ENCODE measurements around the gene PPFIA1. TPM values are rescaled to one million over a fixed set of nuclear protein-coding genes. Genes with fewer than 3 reads are reported as not detected.

The PPFIA1 gene
- polyA plus RNA-seq, 1 experiment = 62.7 TPM

GRCh38 chr11:70419307-70420007 is 149.0 kb downstream of the PPFIA1 start:
- DNase-seq (ENCODE audit: low read depth) = no peak
- no peak overlapping the region for H3K4me3 ChIP-seq (ENCODE audit: low read depth, low read length)
- H3K27me3 ChIP-seq (ENCODE audit: control insufficient read depth, insufficient read depth, low read length) = no peaks in the 10 kb centered on the region
- peaks cover 52% of the 10 kb centered on the region for H3K36me3 ChIP-seq (ENCODE audit: control insufficient read depth, insufficient read depth, low read length)
- ChIA-PET CTCF (no interaction called here), POLR2A (no interaction called here)
- TF ChIP-seq CTCF (IDR thresholded peaks at IDR 0.05; ENCODE audit: insufficient read depth, low read depth, low read length) = no peak

GRCh38 chr11:70420008-70420464 is 149.5 kb downstream of the PPFIA1 start:
- Histone ChIP-seq H3K27me3 (ENCODE audit: control insufficient read depth, insufficient read depth, low read length) (no peaks in the 10 kb centered on the region), H3K36me3 (ENCODE audit: control insufficient read depth, insufficient read depth, low read length) (peaks cover 53% of the 10 kb centered on the region), H3K4me3 (ENCODE audit: low read depth, low read length) (no peak overlapping the region)
- DNase-seq (ENCODE audit: low read depth) = no peak
- no peak for TF ChIP-seq CTCF (IDR thresholded peaks at IDR 0.05; ENCODE audit: insufficient read depth, low read depth, low read length)
- CTCF ChIA-PET = no interaction called here
- POLR2A ChIA-PET = no interaction called here

- H3K27me3 ChIP-seq (ENCODE audit: control insufficient read depth, insufficient read depth, low read length) = no peaks in the 10 kb centered on the region
- no peak for DNase-seq (ENCODE audit: low read depth)
- peaks cover 57% of the 10 kb centered on the region for H3K36me3 ChIP-seq (ENCODE audit: control insufficient read depth, insufficient read depth, low read length)
- ChIA-PET CTCF (no interaction called here), POLR2A (no interaction called here)
- H3K4me3 ChIP-seq (ENCODE audit: low read depth, low read length) = no peak overlapping the region
- no peak for TF ChIP-seq CTCF (IDR thresholded peaks at IDR 0.05; ENCODE audit: insufficient read depth, low read depth, low read length)
These were observed 150.0 kb downstream of the PPFIA1 start for GRCh38 chr11:70420496-70420895.

GRCh38 chr11:70421123-70421522 is 150.6 kb downstream of the PPFIA1 start:
- DNase-seq (ENCODE audit: low read depth) = no peak
- ChIA-PET POLR2A (no interaction called here), CTCF (no interaction called here)
- Histone ChIP-seq H3K4me3 (ENCODE audit: low read depth, low read length) (no peak overlapping the region), H3K27me3 (ENCODE audit: control insufficient read depth, insufficient read depth, low read length) (no peaks in the 10 kb centered on the region), H3K36me3 (ENCODE audit: control insufficient read depth, insufficient read depth, low read length) (peaks cover 57% of the 10 kb centered on the region)
- TF ChIP-seq CTCF (IDR thresholded peaks at IDR 0.05; ENCODE audit: insufficient read depth, low read depth, low read length) = no peak

- CTCF ChIA-PET = no interaction called here
- Histone ChIP-seq H3K27me3 (ENCODE audit: control insufficient read depth, insufficient read depth, low read length) (no peaks in the 10 kb centered on the region), H3K4me3 (ENCODE audit: low read depth, low read length) (no peak overlapping the region), H3K36me3 (ENCODE audit: control insufficient read depth, insufficient read depth, low read length) (peaks cover 55% of the 10 kb centered on the region)
- DNase-seq (ENCODE audit: low read depth) = no peak
- TF ChIP-seq CTCF (IDR thresholded peaks at IDR 0.05; ENCODE audit: insufficient read depth, low read depth, low read length) = no peak
- POLR2A ChIA-PET = no interaction called here
These were observed 152.4 kb downstream of the PPFIA1 start for GRCh38 chr11:70422692-70423522.
